Tibial nerve (tissue), 4 donors: ENCODE results near the gene IAH1. TPM values are rescaled to one million over a fixed set of nuclear protein-coding genes. Genes with fewer than 3 reads are reported as not detected.

Experiments used
- DNase-seq, 2 donors: peaks; one replicate each; pipeline ENCODE4 v3.0.0-alpha.2; 2019; ENCODE audit warnings: low spot score in 2 of 2
- H3K27ac ChIP-seq, 4 donors: fragments of 200-600 bp; sonication (generic) in 3 of 4; one replicate each; pipeline ENCODE4 v1.5.1; 2017 to 2019; ENCODE audit warnings: mild to moderate bottlenecking in 1 of 4
- H3K27me3 ChIP-seq, 2 donors: fragments of 200-600 bp; sonication (generic) in 1 of 2; one replicate each; pipeline versions ENCODE4 v1.5.1 to v1.6.0; 2017 to 2019
- H3K36me3 ChIP-seq, 3 donors: fragments of 200-600 bp; sonication (generic); one replicate each; pipeline ENCODE4 v1.5.1; 2018 to 2019
- H3K4me1 ChIP-seq, 4 donors: fragments of 200-600 bp; sonication (generic) in 3 of 4; one replicate each; pipeline ENCODE4 v1.5.1; 2017 to 2019
- H3K4me3 ChIP-seq, 4 donors: fragments of 200-600 bp; sonication (generic) in 3 of 4; one replicate each; pipeline ENCODE4 v1.5.1; 2017 to 2019; ENCODE audit warnings: mild to moderate bottlenecking in 1 of 4, moderate library complexity in 1 of 4
- H3K9me3 ChIP-seq, 4 donors: fragments of 200-600 bp; sonication (generic) in 3 of 4; one replicate each; pipeline ENCODE4 v1.5.1; 2017 to 2019
- CTCF ChIP-seq, 5 experiments: fragments of 200-600 bp in 3 of 5; fragments of 450-650 bp in 2 of 5; sonication (generic) in 3 of 5; IDR thresholded peaks; one replicate each; pipeline ENCODE4 v1.5.1; 2016 to 2019; ENCODE audit warnings: antibody characterized with exemption in 5 of 5, mild to moderate bottlenecking in 3 of 5, moderate library complexity in 2 of 5
- EP300 ChIP-seq, 2 donors: sonication (generic); formaldehyde crosslinking; IDR thresholded peaks; one replicate each; pipeline ENCODE4 v1.6.1; 2017; ENCODE audit warnings: antibody characterized with exemption in 2 of 2, mild to moderate bottlenecking in 1 of 2
- POLR2A ChIP-seq, 2 donors: fragments of 450-650 bp; IDR thresholded peaks; one replicate each; pipeline ENCODE4 v1.6.1; 2017; ENCODE audit warnings: antibody characterized with exemption in 2 of 2, mild to moderate bottlenecking in 2 of 2, moderate library complexity in 2 of 2
- WGBS, 2 donors: methylation state at CpG; one replicate each; pipeline ENCODE4 v1.1.5; 2018; 5-methylcytosine and 5-hydroxymethylcytosine counted together
- total RNA-seq, 4 donors: library from RNA; depleted of rRNA; stranded (reverse); fragments of >200 nt; gene quantifications; one replicate each; pipeline ENCODE4 v1.1.0, GENCODE V29; 2016

IAH1 gene
- total RNA-seq, 4 donors from 2014 or later, result 41.9 to 55.1 (median 50.9) TPM

DNA sequence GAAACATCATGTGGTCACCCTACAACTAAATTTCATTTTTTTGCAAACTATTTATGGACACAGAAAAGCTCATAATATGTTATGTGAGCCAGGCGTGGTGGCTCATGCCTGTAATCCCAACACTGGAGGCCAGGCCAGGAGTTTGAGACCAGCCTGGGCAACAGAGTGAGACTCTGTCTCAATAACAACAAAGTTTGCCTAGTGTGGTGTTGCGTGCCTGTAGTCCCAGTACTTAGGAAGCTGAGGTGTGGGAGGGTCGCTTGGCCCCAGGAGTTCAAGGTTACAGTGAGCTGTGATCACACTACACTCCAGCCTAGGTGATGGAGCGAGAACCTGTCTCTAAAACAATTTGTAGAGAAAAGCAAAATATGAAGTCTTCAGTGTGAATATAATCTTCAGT lies 5.8 kb downstream of the IAH1 start:
- no peak for DNase-seq
- TF ChIP-seq EP300 (IDR thresholded peaks at IDR 0.05) (no peak), CTCF (IDR thresholded peaks at IDR 0.05) (no peak), POLR2A (IDR thresholded peaks at IDR 0.05) (no peak)
- Histone ChIP-seq H3K27me3 (no peaks in the 10 kb centered on the region), H3K4me1 (peaks cover 0 to 37% (median 10%) of the 10 kb centered on the region in 4 donors), H3K27ac (no peak overlapping the region), H3K9me3 (no peaks in the 10 kb centered on the region), H3K36me3 (peaks cover 0 to 70% (median 34%) of the 10 kb centered on the region in 3 donors), H3K4me3 (no peak overlapping the region)
- WGBS, 2 donors, result 89 to 95% methylated on average over 4 of the region's 4 CpGs

GRCh38 chr2:9483107-9483506 lies 8.8 kb downstream of the IAH1 start:
- no peaks in the 10 kb centered on the region for H3K9me3 ChIP-seq
- DNase-seq, result no peak
- H3K4me1 ChIP-seq, result peaks cover 0 to 10% (median 0%) of the 10 kb centered on the region in 4 donors
- H3K4me3 ChIP-seq, result no peak overlapping the region
- no peak overlapping the region for H3K27ac ChIP-seq
- peaks cover 0 to 94% (median 55%) of the 10 kb centered on the region in 3 donors for H3K36me3 ChIP-seq
- no peak for TF ChIP-seq CTCF (IDR thresholded peaks at IDR 0.05)
- no peak for TF ChIP-seq EP300 (IDR thresholded peaks at IDR 0.05)
- no peak for TF ChIP-seq POLR2A (IDR thresholded peaks at IDR 0.05)
- H3K27me3 ChIP-seq, result no peaks in the 10 kb centered on the region

DNA sequence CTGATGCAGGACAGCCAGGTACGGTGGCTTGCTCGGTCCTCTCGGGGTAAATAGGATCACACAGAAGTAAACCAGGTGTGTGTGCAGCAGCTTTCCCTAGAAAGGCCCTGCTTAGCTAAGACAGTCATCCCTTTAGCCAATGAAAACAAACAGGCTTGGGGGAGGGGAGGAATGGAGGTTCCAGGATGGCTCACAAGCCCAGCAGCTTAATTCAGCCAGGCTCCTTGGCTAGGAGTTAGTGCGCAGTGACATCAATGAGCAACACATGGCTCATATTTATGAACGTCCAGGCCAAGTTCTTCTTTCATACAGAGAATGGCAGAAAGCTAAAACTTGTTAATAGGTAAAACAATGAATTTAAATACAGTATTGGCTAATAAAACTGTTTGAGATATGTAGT lies 10.2 kb downstream of the IAH1 start:
- no peaks in the 10 kb centered on the region for H3K27me3 ChIP-seq
- WGBS, 2 donors, result 79 to 87% methylated on average over 5 of the region's 5 CpGs
- peaks cover 0 to 99% (median 55%) of the 10 kb centered on the region in 3 donors for H3K36me3 ChIP-seq
- peaks cover 0 to 6% (median 0%) of the 10 kb centered on the region in 4 donors for H3K4me1 ChIP-seq
- TF ChIP-seq CTCF (IDR thresholded peaks at IDR 0.05) (no peak), EP300 (IDR thresholded peaks at IDR 0.05) (no peak), POLR2A (IDR thresholded peaks at IDR 0.05) (no peak)
- H3K4me3 ChIP-seq, result no peak overlapping the region
- H3K9me3 ChIP-seq, result no peaks in the 10 kb centered on the region
- DNase-seq, result no peak
- H3K27ac ChIP-seq, result no peak overlapping the region

- H3K27me3 ChIP-seq, result no peaks in the 10 kb centered on the region
- 100% methylated on average over 1 of the region's 1 CpG for WGBS, 2 donors
- no peaks in the 10 kb centered on the region for H3K9me3 ChIP-seq
- no peak for DNase-seq
- peaks cover 0 to 99% (median 52%) of the 10 kb centered on the region in 3 donors for H3K36me3 ChIP-seq
- H3K27ac ChIP-seq, result no peak overlapping the region
- TF ChIP-seq EP300 (IDR thresholded peaks at IDR 0.05), result no peak
- no peak for TF ChIP-seq CTCF (IDR thresholded peaks at IDR 0.05)
- TF ChIP-seq POLR2A (IDR thresholded peaks at IDR 0.05), result no peak
- no peak overlapping the region for H3K4me3 ChIP-seq
- peaks cover 0 to 6% (median 0%) of the 10 kb centered on the region in 4 donors for H3K4me1 ChIP-seq
Observed at GRCh38 chr2:9488583-9489547, 14.5 kb downstream of the IAH1 start.

DNA sequence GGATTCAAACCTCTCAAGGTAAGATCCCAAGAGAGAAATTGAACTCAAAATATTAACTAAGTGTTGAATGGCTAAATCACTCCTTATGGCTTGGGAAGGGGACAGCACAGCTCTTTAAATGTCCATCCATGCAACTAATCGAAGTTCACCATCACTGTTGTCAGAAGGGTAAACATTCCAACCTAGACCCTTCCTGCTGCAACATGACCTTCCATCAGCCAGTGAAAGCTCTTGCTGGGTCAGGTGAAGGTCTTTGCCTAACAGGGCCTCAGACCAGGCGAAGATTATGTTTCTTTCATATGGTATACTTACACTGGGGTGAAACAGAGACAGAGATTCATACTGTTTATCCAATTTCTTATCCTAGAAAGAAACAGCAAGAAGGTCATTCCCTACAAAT lies 16.4 kb downstream of the IAH1 start:
- Histone ChIP-seq H3K36me3 (peaks cover 0 to 97% (median 34%) of the 10 kb centered on the region in 3 donors), H3K9me3 (no peaks in the 10 kb centered on the region), H3K27me3 (no peaks in the 10 kb centered on the region), H3K4me3 (no peak overlapping the region), H3K4me1 (peaks cover 0 to 6% (median 0%) of the 10 kb centered on the region in 4 donors), H3K27ac (no peak overlapping the region)
- TF ChIP-seq EP300 (IDR thresholded peaks at IDR 0.05), result no peak
- no peak for TF ChIP-seq CTCF (IDR thresholded peaks at IDR 0.05)
- no peak for TF ChIP-seq POLR2A (IDR thresholded peaks at IDR 0.05)
- no peak for DNase-seq
- WGBS, 2 donors, result 79 to 83% methylated on average over 2 of the region's 2 CpGs
